COLO668 (cell line): ENCODE results near the gene GSTM3.
"Not testable (repeated sequence)": the region's sequence is repeated elsewhere in the genome, so short reads cannot be mapped to it uniquely, and the experiment has no call there.

Experiments
- DNase-seq: peaks from one replicate; lab custom pipeline; 2025; ENCODE audit not compliant: unreplicated experiment; lab: John Stamatoyannopoulos, UW

GSTM3 gene

DNA sequence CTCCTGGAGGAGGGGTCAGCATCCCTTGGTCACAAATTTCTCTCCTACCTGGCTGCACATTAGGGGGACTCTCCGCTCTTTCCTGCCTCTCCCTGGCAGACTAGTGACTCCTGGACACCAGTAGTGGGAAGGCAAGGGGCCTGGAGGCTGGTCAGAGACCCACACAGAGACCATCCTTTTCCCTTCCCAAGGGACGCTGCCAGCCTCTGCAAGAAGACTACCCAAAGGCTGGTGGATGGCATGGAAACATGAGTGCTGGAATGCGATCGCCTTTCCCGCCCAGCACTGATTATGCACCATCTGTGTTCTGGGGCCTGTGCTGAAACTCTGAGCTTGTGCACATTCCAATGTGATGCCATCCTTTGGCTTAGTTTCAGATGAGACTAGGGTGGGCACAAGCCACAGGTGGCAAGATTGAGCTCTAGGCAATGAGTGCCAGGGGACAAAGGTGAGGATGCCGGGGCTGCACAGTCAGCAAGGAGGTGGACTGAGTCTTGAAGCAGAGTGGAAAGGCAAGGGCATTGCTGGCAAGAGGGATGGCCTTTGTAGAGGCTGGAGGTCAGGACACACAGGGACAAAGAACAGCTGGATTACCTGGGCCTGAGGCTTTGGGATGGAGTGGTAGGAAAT lies 35.5 kb upstream of the GSTM3 start:
- no peak for DNase-seq

DNA sequence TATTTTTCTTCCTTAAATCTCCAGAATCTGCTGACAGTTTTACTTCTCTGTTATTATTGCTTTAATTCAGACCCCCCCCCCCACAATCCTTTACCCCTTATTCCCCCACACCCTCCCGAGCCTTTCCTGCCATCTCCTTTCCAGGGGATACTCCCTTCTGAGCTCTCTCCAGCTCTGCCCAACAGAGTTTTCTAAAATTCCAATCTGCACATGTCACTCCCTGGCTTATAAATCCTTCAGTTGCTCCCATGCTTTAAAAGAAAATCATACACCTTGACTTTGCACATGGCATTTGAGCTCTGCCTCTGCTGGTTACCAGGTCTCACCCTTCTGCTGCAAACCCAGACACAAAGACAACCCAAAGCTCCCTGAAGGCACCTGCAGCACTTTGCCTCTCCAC lies 34.6 kb upstream of the GSTM3 start:
- DNase-seq, result no peak

DNA sequence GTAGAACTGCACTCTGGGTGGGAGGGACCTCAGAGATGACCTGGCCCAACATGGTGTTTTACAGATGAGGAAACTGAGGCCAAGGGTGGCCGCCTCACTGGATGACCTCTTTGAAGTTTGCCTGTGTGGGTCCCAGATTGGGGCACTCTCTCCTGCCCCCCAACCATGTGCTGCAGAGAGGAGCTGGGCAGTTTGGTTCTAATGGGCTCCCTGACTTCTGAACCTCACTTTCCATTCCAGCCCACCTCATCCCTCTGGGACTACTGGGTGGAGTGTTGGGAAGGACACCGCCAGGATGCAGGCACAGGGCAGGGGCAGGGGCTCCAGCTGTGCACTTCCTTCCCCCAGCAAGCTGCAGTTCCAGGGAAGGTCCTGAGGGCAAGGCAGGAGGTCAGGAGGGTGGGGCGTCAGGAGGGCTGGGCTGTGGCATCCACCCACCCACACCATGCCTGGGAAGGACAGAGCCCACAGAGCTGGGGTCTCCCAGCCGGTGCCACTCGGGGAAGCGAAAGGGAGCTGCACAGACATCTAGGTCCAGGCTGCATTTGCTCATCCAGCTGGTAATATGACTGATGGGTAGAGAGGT lies 33.2 kb upstream of the GSTM3 start:
- no peak for DNase-seq

GRCh38 chr1:109773203-109773899 lies 32.5 kb upstream of the GSTM3 start:
- peak; percentile 72 for DNase-seq

- no peak for DNase-seq
Measured at GRCh38 chr1:109772658-109773202, 31.9 kb upstream of the GSTM3 start.

GRCh38 chr1:109771712-109772657 lies 31.1 kb upstream of the GSTM3 start:
- no peak for DNase-seq

DNA sequence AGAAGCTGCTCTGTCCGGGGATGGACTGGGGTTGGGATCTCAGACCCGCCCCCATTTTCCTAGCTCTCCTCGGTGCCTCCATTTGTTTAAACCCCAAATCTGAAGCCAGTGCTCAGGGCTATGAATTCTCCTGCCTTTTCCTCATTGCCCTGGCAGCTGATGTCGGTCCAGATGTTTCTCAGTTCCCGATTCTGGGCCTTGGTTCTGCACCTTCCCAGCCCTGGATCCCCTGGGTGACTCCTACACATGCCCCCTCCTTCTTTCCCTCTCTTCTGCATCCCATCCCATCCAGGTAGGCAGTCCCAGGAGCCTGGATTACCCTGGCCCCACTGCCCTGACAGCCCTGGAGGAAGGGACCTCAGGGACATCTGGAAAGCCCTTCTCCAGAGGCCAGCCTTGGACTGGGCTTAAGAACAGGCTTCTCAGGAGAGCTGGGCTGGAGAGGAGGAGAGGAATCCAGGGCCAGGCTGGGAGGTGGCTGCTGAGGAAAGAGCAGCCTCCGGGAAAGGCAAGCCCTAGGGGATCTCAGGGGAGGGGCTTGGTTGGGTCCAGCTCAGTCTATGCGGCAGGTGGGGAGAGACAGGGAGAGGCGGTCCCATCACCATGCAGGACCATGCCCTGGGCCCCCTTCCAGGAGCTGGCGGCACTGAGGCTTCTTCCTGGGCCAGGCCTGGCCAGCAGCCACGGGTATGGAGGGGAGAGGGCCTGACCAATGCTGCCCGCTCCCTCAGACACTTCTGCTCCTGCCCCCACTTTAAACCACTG lies 29.7 kb upstream of the GSTM3 start:
- no peak for DNase-seq

DNA sequence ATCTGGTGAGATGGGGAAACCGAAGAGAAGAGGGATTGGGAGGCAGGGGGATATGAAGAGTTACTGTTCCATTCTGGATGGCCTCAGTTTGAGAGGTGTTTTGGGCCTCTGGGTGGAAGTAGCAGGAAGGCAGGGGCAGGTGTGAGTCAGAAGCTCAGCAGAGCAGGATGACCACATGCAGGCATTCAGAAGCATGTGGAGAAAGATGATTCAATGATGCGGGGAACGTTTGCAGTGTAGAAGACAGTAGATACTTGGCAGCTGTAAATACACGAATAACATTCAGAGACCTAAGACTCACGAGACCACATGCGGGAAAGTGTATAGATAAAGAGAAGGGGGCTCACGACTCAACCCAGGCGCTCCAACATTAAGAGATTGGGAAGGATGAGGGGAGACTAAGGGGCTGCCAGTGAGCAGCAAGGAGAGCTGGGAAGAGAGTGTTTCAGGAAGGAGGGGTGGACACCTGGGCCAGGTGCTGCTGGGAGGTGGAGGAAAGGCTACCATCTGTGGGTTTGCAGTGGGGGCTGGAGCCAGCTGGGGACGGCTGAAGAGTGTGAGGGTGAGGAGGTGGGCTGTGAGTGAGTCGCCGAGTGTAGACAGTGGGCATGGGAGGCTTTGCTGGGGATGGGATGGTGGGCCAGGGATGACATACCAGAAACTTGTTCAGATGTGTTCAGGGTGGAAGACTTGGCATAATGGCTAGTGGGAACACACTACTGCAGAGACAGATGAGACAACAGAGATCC lies 28.7 kb upstream of the GSTM3 start:
- DNase-seq, result no peak

GRCh38 chr1:109768820-109769219 lies 28.0 kb upstream of the GSTM3 start:
- DNase-seq, result no peak

DNA sequence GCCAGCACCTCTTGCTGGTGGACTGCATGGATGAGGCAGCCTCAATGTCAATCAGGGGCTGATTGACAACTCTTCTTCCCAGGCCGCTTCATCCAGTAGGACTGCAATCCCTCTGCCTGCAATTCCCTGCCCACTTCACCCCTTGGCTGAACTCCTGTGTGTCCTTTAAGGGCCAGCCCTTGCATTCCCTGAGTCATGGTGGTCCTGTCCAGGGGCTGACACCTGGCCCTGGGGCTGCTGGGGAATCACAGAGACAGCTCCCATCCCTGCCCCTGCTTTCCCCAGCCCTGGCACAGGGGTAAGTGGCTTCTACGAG lies 27.5 kb upstream of the GSTM3 start:
- DNase-seq, result no peak

DNA sequence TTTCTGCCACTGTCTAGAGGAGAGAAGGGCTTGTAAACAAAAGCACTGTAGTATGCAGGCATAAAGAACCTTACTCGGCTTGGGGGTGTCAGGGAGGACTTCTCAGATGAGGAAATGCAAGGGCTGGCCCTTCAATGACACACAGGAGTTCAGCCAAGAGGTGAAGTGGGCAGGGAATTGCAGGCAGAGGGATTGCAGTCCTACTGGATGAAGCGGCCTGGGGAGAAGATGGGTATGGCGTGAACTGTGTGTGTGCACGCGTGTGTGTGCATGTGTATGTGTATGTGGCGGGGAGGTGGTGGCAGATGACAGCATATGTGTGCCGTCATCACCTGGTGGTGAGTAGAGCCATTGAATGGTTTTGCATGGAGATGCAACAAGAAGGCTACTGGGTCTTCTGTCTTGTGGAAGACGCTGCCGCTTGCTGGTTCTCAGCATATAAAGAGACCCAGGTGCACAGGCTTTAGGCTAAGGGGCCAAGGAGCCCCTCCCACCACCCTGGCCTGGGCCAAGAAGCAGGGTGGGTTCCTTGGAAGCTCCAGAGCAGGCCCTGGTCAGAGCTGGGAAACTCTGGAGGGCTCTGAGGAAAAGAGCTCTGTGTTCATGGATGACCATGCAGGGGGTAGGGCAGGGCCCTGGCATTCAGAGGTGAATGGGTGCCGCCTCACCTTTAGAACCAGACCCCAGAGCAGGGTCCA lies 26.9 kb upstream of the GSTM3 start:
- no peak for DNase-seq

DNA sequence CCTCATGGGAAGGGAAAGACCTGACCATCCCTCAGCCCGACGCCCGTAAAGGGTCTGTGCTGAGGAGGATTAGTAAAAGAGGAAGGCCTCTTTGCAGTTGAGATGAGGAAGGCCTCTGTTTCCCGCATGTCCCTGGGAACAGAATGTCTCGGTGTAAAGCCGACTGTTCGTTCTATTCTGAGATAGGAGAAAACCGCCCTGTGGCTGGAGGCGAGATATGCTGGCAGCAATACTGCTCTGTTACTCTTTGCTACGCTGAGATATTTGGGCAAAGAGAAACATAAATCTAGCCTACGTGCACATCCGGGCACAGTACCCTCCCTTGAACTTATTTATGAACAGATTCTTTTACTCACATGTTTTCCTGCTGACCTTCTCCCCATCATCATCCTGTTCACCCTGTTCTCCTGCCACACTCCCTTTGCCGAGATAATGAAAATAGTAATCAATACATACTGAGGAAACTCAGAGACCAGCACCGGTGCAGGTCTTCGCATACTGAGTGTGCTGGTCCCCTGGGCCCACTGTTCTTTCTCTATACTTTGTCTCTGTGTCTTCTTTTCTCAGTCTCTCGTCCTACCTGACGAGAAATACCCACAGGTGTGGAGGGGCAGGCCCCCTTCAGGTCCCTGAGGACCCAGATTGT lies 26.3 kb upstream of the GSTM3 start:
- not testable (repeated sequence) for DNase-seq

GRCh38 chr1:109765896-109766615 lies 25.2 kb upstream of the GSTM3 start:
- no peak for DNase-seq

- no peak for DNase-seq
Measured at GRCh38 chr1:109765483-109765815, 24.6 kb upstream of the GSTM3 start.

GRCh38 chr1:109764561-109765482 lies 24.0 kb upstream of the GSTM3 start:
- DNase-seq, result no peak

DNA sequence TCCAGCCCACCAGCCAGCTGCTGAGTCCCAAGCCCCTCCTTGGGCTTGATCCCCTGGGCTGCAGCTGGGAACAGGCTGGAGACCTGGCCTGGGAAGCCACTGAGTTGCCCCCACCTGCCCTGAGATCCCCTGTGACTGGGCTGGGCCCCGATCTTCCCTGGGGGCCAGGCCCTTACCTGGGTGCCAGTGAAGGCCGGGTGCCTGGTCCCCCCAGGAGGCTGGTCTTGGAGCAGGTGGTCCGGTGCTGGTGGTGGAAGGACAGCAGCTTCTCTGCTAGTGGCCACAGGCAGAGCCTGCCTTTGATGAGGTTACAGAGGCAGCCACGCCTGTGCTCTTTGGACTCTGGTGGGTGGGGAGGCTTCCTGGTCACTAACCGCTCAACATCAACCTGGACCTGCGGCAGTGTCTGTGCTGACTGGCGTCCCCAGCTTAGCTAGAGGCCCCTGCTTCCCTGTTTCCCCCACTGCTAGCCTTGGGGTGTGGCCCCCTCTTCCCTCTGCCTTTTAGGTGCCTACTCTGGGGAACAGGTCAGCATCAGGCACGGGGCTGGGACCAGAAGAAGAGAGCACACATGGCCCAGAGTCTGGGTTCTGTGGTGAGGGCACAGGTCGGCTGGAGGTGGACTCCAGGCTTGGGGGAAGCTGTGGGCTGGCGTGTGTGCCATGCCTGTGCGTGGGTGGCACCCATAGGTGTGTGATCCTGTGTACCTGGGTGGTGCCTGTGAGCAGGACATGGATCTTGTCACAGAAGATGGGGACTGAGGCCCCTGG lies 23.0 kb upstream of the GSTM3 start, which contains the start of gene EPS8L3:
Gene EPS8L3, minus strand, starts transcription at position 278 of the 770 bp plus-strand sequence. CDS start 2,174 bp downstream, outside the sequence.
- DNase-seq, result peak; percentile 40
